ENCODE results near the gene CTBP2. TPM values are rescaled to one million over a fixed set of nuclear protein-coding genes. Genes with fewer than 3 reads are reported as not detected.

Gene CTBP2
- total and polyA plus RNA-seq, 4 donors = 19.2 to 80.6 (median 63.2) TPM

GRCh38 chr10:125114761-125115391 lies 45.5 kb downstream of the CTBP2 start:
- ATAC-seq (ENCODE audit: insufficient read depth, low FRiP score) (no peak), DNase-seq (no peak)
- Histone ChIP-seq H3K36me3 (ENCODE audit: control insufficient read depth in 4 of 4, insufficient read depth in 4 of 4, low read length in 4 of 4) (peaks cover 0 to 3% (median under 1%) of the 10 kb centered on the region in 4 donors), H3K4me1 (ENCODE audit: control insufficient read depth in 5 of 5, insufficient read depth in 5 of 5, low read length in 5 of 5) (peaks cover 11 to 40% (median 34%) of the 10 kb centered on the region in 5 donors), H3K4me3 (no peak overlapping the region), H3K27ac (ENCODE audit: low read depth in 1 of 2, low read length in 1 of 2) (no peak overlapping the region), H3K9me3 (ENCODE audit: control insufficient read depth in 4 of 4, insufficient read depth in 3 of 4, low read length in 3 of 4) (no peaks in the 10 kb centered on the region), H3K27me3 (ENCODE audit: control insufficient read depth in 3 of 3, insufficient read depth in 3 of 3, low read length in 2 of 3) (no peaks in the 10 kb centered on the region), H3K9ac (ENCODE audit: insufficient read depth in 1 of 2, low read length in 2 of 2) (no peak overlapping the region)
- no peak for TF ChIP-seq CTCF (IDR thresholded peaks at IDR 0.05; ENCODE audit: control extremely low read depth, extremely low read depth)
- WGBS, 2 donors = 88 to 93% methylated on average over 16 of the region's 16 CpGs

DNA sequence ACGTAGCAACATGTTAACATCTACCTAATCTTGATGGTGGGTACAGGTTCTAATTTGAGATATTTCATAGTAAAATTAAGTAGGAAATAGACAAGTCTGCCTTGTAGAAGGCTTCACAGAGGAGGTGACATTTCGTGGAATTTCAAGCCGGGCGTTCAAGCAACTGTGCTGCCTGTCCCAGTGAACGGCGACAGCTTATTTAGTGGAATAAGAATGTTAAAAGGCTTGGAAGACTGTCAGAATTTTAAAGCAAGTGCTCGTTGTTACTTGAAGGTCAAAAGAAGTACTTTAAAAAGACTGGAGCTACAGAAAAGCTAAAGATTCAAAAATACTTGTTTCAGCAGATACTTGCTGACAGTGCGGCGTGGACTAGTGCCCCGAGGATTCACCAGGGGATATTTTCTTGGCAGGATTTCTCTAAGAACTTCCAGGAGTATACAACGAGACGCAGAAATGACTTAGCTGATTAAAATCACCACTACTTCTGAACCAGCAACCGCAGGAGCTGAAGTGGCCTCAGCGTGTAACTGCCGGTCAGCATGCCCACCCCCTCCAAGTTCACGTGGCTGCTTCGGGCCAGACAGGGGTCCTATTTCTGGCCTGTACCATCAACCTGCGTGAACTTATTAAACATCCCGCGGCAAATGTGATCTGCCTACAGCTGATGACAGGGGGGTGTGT lies 46.5 kb downstream of the CTBP2 start:
- no peak for TF ChIP-seq CTCF (IDR thresholded peaks at IDR 0.05; ENCODE audit: control extremely low read depth, extremely low read depth)
- H3K36me3 ChIP-seq (ENCODE audit: control insufficient read depth in 4 of 4, insufficient read depth in 4 of 4, low read length in 4 of 4) = peaks cover 3 to 12% (median 6%) of the 10 kb centered on the region in 4 donors
- peak overlapping the region in 1 of 2 donors; percentile 56 for H3K27ac ChIP-seq (ENCODE audit: low read depth in 1 of 2, low read length in 1 of 2)
- H3K4me1 ChIP-seq (ENCODE audit: control insufficient read depth in 5 of 5, insufficient read depth in 5 of 5, low read length in 5 of 5) = peaks cover 11 to 31% (median 30%) of the 10 kb centered on the region in 5 donors
- H3K9ac ChIP-seq (ENCODE audit: insufficient read depth in 1 of 2, low read length in 2 of 2) = no peak overlapping the region
- DNase-seq (peak in 2 of 3 donors; percentile 26 to 50), ATAC-seq (ENCODE audit: insufficient read depth, low FRiP score) (no peak)
- no peaks in the 10 kb centered on the region for H3K27me3 ChIP-seq (ENCODE audit: control insufficient read depth in 3 of 3, insufficient read depth in 3 of 3, low read length in 2 of 3)
- no peak overlapping the region for H3K4me3 ChIP-seq
- no peaks in the 10 kb centered on the region for H3K9me3 ChIP-seq (ENCODE audit: control insufficient read depth in 4 of 4, insufficient read depth in 3 of 4, low read length in 3 of 4)
- 51 to 75% methylated on average over 20 of the region's 20 CpGs for whole genome bisulfite sequencing, 2 donors

DNA sequence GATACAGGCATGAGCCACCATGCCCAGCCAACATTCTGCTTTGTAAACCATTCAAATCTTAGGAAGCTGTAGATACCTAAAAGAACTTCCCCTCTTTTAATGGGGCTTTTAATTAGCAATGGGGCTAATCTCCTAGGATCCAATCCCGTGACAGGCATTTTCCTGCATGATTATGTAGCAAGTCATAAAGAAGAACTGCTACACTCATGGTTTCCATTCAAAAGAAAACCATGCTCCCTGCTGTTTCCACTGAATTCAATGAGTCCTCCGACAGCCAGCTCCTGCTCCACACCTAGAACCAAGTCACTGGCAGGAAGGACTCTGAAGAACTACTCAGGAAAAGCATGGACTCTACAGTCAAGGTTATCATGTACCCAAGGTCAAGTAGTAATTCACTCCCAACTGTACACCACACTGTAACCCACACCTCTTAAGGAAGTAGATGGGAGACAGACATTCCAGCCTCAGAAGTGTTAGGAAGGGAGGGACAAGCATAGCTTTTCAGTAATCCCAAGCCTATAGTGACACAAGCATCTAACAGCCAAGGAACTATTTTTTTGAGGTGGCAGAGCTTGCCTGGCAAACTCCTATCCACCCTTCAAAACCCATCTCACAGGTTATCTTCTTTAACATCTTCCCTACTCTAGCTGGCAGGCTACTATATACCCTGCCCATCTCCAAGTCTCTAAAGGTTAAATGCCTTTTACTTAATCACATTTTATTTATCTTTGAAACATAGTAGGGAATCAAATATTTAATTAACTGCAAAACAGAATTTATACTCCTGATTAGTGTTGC lies 47.5 kb downstream of the CTBP2 start:
- no peaks in the 10 kb centered on the region for H3K27me3 ChIP-seq (ENCODE audit: control insufficient read depth in 3 of 3, insufficient read depth in 3 of 3, low read length in 2 of 3)
- ATAC-seq (ENCODE audit: insufficient read depth, low FRiP score) (peak; percentile 12), DNase-seq (no peak)
- TF ChIP-seq CTCF (IDR thresholded peaks at IDR 0.05; ENCODE audit: control extremely low read depth, extremely low read depth) = no peak
- H3K36me3 ChIP-seq (ENCODE audit: control insufficient read depth in 4 of 4, insufficient read depth in 4 of 4, low read length in 4 of 4) = peaks cover 7 to 20% (median 13%) of the 10 kb centered on the region in 4 donors
- WGBS, 2 donors = 67 to 87% methylated on average over 2 of the region's 2 CpGs
- peaks cover 0 to 3% (median 0%) of the 10 kb centered on the region in 4 donors for H3K9me3 ChIP-seq (ENCODE audit: control insufficient read depth in 4 of 4, insufficient read depth in 3 of 4, low read length in 3 of 4)
- peaks cover 11 to 23% (median 22%) of the 10 kb centered on the region in 5 donors for H3K4me1 ChIP-seq (ENCODE audit: control insufficient read depth in 5 of 5, insufficient read depth in 5 of 5, low read length in 5 of 5)
- no peak overlapping the region for H3K9ac ChIP-seq (ENCODE audit: insufficient read depth in 1 of 2, low read length in 2 of 2)
- H3K27ac ChIP-seq (ENCODE audit: low read depth in 1 of 2, low read length in 1 of 2) = no peak overlapping the region
- no peak overlapping the region for H3K4me3 ChIP-seq
